Astrocyte (in vitro differentiated cells and primary cell): ENCODE measurements around the gene CCDC107. TPM values are rescaled to one million over a fixed set of nuclear protein-coding genes. Genes with fewer than 3 reads are reported as not detected.

Experiments
- DNase-seq: peaks from one replicate; pipeline ENCODE4 v3.0.0-alpha.2; 2010; ENCODE audit warnings: low read depth
- FAIRE-seq: peaks from 2 replicates; lab custom pipeline; 2011; peaks lifted over from hg19 to GRCh38; lab: Jason Lieb, UNC
- H2AFZ ChIP-seq: 2 replicates; pipeline ENCODE4 v1.6.0; 2012; ENCODE audit warnings: low read depth, low read length, inconsistent platforms
- H3K27ac ChIP-seq: 2 replicates; pipeline ENCODE4 v1.5.1; 2011; ENCODE audit warnings: low read depth, low read length, inconsistent platforms
- H3K27me3 ChIP-seq: 2 replicates; pipeline ENCODE4 v1.6.0; 2011; ENCODE audit warnings: low read length, inconsistent platforms; ENCODE audit not compliant: insufficient read depth
- H3K36me3 ChIP-seq: 2 replicates; pipeline ENCODE4 v1.5.1; 2011; ENCODE audit warnings: low read length, inconsistent platforms; ENCODE audit not compliant: insufficient read depth
- H3K4me1 ChIP-seq: 2 replicates; pipeline ENCODE4 v1.5.1; 2011; ENCODE audit warnings: low read length, inconsistent platforms; ENCODE audit not compliant: insufficient read depth
- H3K4me2 ChIP-seq: 2 replicates; pipeline ENCODE4 v1.6.0; 2012; ENCODE audit warnings: low read length, inconsistent platforms
- H3K4me3 ChIP-seq: 2 replicates; pipeline ENCODE4 v1.5.1; 2011; ENCODE audit warnings: low read depth, mild to moderate bottlenecking, low read length, inconsistent platforms; ENCODE audit not compliant: insufficient read depth
- H3K79me2 ChIP-seq: 2 replicates; pipeline ENCODE4 v1.6.0; 2012; ENCODE audit warnings: mild to moderate bottlenecking, low read length, inconsistent platforms; ENCODE audit not compliant: insufficient read depth
- H3K9ac ChIP-seq: 2 replicates; pipeline ENCODE4 v1.6.0; 2012; ENCODE audit warnings: mild to moderate bottlenecking, low read length, inconsistent platforms
- H3K9me3 ChIP-seq: 2 replicates; pipeline ENCODE4 v1.5.1; 2012; ENCODE audit warnings: low read depth, mild to moderate bottlenecking, low read length, inconsistent platforms; ENCODE audit not compliant: insufficient read depth
- H4K20me1 ChIP-seq: 2 replicates; pipeline ENCODE4 v1.6.0; 2012; ENCODE audit warnings: low read length, inconsistent platforms; ENCODE audit not compliant: insufficient read depth
- H3K27ac Mint-ChIP-seq: one replicate; pipeline ENCODE4 v1.8.0; 2021; ENCODE audit warnings: mild to moderate bottlenecking, mixed read lengths; ENCODE audit not compliant: unreplicated experiment
- H3K27me3 Mint-ChIP-seq: one replicate; pipeline ENCODE4 v1.8.0; 2021; ENCODE audit warnings: low read depth, mixed read lengths; ENCODE audit not compliant: unreplicated experiment
- H3K36me3 Mint-ChIP-seq: one replicate; pipeline ENCODE4 v1.8.0; 2021; ENCODE audit warnings: low read depth, mixed read lengths; ENCODE audit not compliant: unreplicated experiment
- H3K4me1 Mint-ChIP-seq: one replicate; pipeline ENCODE4 v1.8.0; 2021; ENCODE audit warnings: low read depth, mixed read lengths; ENCODE audit not compliant: unreplicated experiment
- H3K4me3 Mint-ChIP-seq: one replicate; pipeline ENCODE4 v1.8.0; 2021; ENCODE audit warnings: mild to moderate bottlenecking, moderate library complexity, mixed read lengths; ENCODE audit not compliant: unreplicated experiment
- H3K9me3 Mint-ChIP-seq: one replicate; pipeline ENCODE4 v1.8.0; 2021; ENCODE audit warnings: mild to moderate bottlenecking, mixed read lengths; ENCODE audit not compliant: unreplicated experiment
- CTCF ChIP-seq: IDR thresholded peaks from 2 replicates; pipeline ENCODE4 v1.5.1; 2011; ENCODE audit warnings: low read depth, mild to moderate bottlenecking, inconsistent platforms, low read length, moderate library complexity; ENCODE audit not compliant: insufficient read depth
- EZH2 ChIP-seq: IDR thresholded peaks from 2 replicates; pipeline ENCODE4 v1.6.1; 2012; ENCODE audit warnings: mild to moderate bottlenecking, low read length, inconsistent platforms; ENCODE audit not compliant: insufficient read depth
- total RNA-seq: library from RNA; stranded (reverse); gene quantifications from 2 replicates; pipeline ENCODE4 v1.2.1, GENCODE V29; 2021

CCDC107 gene
- total RNA-seq, 1 donor from 2014 or later: 18.8 TPM

GRCh38 chr9:35687306-35687705 lies 29.2 kb downstream of the CCDC107 start:
- H3K79me2 ChIP-seq: peaks cover 67% of the 10 kb centered on the region
- H3K27ac ChIP-seq: peak overlapping the region; percentile 44
- H3K36me3 ChIP-seq: peaks cover 55% of the 10 kb centered on the region
- peaks cover 32% of the 10 kb centered on the region for H3K36me3 Mint-ChIP-seq
- peak overlapping the region; percentile 96 for H3K9ac ChIP-seq
- H3K4me2 ChIP-seq: peak overlapping the region; percentile 100
- H2AFZ ChIP-seq: no peak overlapping the region
- peaks cover 74% of the 10 kb centered on the region for H4K20me1 ChIP-seq
- peaks cover 49% of the 10 kb centered on the region for H3K4me1 Mint-ChIP-seq
- no peak for FAIRE-seq
- DNase-seq: no peak
- no peaks in the 10 kb centered on the region for H3K27me3 ChIP-seq
- peaks cover 64% of the 10 kb centered on the region for H3K4me1 ChIP-seq
- TF ChIP-seq CTCF (no peak), EZH2 (no peak)
- H3K27ac Mint-ChIP-seq: peak overlapping the region; percentile 88
- H3K9me3 ChIP-seq: no peaks in the 10 kb centered on the region
- H3K4me3 Mint-ChIP-seq: peak overlapping the region; percentile 94
- H3K27me3 Mint-ChIP-seq: no peaks in the 10 kb centered on the region
- no peaks in the 10 kb centered on the region for H3K9me3 Mint-ChIP-seq
- H3K4me3 ChIP-seq: peak overlapping the region; percentile 97

- peak overlapping the region; percentile 78 for H3K27ac Mint-ChIP-seq
- H3K4me1 Mint-ChIP-seq: peaks cover 41% of the 10 kb centered on the region
- Histone ChIP-seq H3K79me2 (peaks cover 67% of the 10 kb centered on the region), H2AFZ (no peak overlapping the region), H3K36me3 (peaks cover 47% of the 10 kb centered on the region), H3K4me3 (peak overlapping the region; percentile 97), H3K4me1 (peaks cover 56% of the 10 kb centered on the region), H3K4me2 (peak overlapping the region; percentile 100), H4K20me1 (peaks cover 66% of the 10 kb centered on the region), H3K9ac (peak overlapping the region; percentile 96), H3K27me3 (no peaks in the 10 kb centered on the region), H3K9me3 (no peaks in the 10 kb centered on the region), H3K27ac (peak overlapping the region; percentile 78)
- H3K27me3 Mint-ChIP-seq: no peaks in the 10 kb centered on the region
- peaks cover 26% of the 10 kb centered on the region for H3K36me3 Mint-ChIP-seq
- FAIRE-seq: no peak
- no peak for TF ChIP-seq CTCF
- TF ChIP-seq EZH2: no peak
- DNase-seq: no peak
- H3K9me3 Mint-ChIP-seq: no peaks in the 10 kb centered on the region
- H3K4me3 Mint-ChIP-seq: peak overlapping the region; percentile 94
Measured at GRCh38 chr9:35687972-35688557, 30.0 kb downstream of the CCDC107 start.
